Myocyte (in vitro differentiated cells): Measurements from ENCODE around the gene OGDHL. TPM values are rescaled to one million over a fixed set of nuclear protein-coding genes. Genes with fewer than 3 reads are reported as not detected.

Source experiments
- DNase-seq: peaks from one replicate; pipeline ENCODE4 v3.0.0-alpha.2; 2012; ENCODE audit warnings: low read depth
- total RNA-seq: library from RNA; depleted of rRNA; stranded (reverse); fragments of >200 nt; gene quantifications from 2 replicates; pipeline ENCODE4 v1.2.3, GENCODE V29; 2014

The OGDHL gene
- total RNA-seq, 1 donor from 2014 or later: 0.05 TPM

DNA sequence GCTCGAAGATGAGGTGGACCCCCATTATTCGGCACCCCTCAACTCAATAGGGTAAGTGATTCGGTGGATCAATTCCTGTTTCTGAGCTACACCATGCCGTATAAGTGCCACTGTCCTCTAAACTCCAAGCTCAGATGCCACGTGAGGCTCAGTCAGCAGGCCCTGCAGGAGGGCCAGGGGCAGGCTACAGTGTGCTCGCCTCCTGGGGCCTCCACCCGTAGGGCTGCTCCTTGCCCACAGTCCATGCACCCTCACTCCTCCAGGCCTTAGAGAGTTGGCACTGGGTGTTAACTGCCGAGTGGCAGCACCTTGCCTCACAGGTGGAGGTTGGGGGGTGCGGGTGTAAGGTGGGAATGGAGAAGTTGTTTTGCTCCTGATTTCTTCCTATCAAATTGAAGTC lies 70.5 kb downstream of the OGDHL start:
- no peak for DNase-seq

- no peak for DNase-seq
Measured at GRCh38 chr10:49690698-49691356, 71.3 kb downstream of the OGDHL start.

- DNase-seq: no peak
Measured at GRCh38 chr10:49689882-49690510, 72.1 kb downstream of the OGDHL start.

DNA sequence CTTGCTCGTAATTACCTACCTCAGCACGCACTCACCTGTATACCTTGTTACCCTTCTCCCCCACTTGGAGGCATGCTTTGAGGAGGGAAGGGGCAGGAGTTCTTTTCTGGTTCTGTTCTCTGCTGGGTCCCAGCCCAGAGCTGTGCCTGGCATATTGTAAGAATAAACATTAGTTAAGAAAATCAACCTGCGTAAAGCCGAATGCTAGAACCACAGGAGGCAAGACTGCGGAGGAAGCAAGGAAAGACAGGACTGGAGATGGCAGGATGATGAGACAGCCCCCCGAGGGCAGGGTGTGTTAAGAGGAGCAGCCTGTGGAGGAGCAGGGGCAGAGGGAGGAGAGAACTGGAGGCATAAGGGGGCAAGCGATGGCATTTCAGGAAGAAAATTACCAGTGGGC lies 73.2 kb downstream of the OGDHL start:
- no peak for DNase-seq

- DNase-seq: no peak
Measured at GRCh38 chr10:49688261-49688846, 73.8 kb downstream of the OGDHL start.

- no peak for DNase-seq
Measured at GRCh38 chr10:49686651-49687050, 75.5 kb downstream of the OGDHL start.

Other genes starting within 250 kb of the OGDHL start
- 11.2 and 11.8 TPM in 2 replicates for gene ERCC6, start 223.2 kb downstream of the OGDHL start, total RNA-seq
- not detected in 2 replicates for gene SLC18A3, start 152.0 kb downstream of the OGDHL start, total RNA-seq
- gene CHAT, start 148.3 kb downstream of the OGDHL start, total RNA-seq: not detected in 2 replicates
- not detected in 2 replicates for gene C10orf53, start 82.7 kb downstream of the OGDHL start, total RNA-seq
- 28.3 and 32.0 TPM in 2 replicates for gene PARG, start 179.7 kb upstream of the OGDHL start, total RNA-seq
- 16.2 and 19.7 TPM in 2 replicates for gene TIMM23B, start 179.7 kb upstream of the OGDHL start, total RNA-seq
- gene AGAP6, start 226.1 kb upstream of the OGDHL start, total RNA-seq: 8.3 and 11.6 TPM in 2 replicates